NB4 (cell line): Measurements from ENCODE around the gene C1QTNF7.
A peak's percentile ranks its signal among the peaks of the same experiment; 100 is the strongest.

Source experiments
- DNase-seq: peaks from one replicate; pipeline ENCODE4 v3.0.0; 2010; ENCODE audit warnings: low read depth
- H3K4me3 ChIP-seq: one replicate; pipeline ENCODE4 v1.5.1; 2011; ENCODE audit warnings: mild to moderate bottlenecking, low read depth, low read length, moderate library complexity
- MAX ChIP-seq: IDR thresholded peaks from 2 replicates; pipeline ENCODE4 v1.6.1; 2011; ENCODE audit warnings: low read depth, low read length
- MYC ChIP-seq: IDR thresholded peaks from 2 replicates; pipeline ENCODE4 v1.6.1; 2011; ENCODE audit warnings: low read depth, low read length
- POLR2A ChIP-seq: IDR thresholded peaks from 2 replicates; pipeline ENCODE4 v1.6.1; 2011; ENCODE audit warnings: mild to moderate bottlenecking; ENCODE audit not compliant: insufficient read length; ENCODE audit errors: extremely low read depth
- TF ChIP-seq, protein P1 (sequence below): IDR thresholded peaks from one replicate; pipeline ENCODE4 v1.5.1; 2012; ENCODE audit warnings: low read depth, low read length

The C1QTNF7 gene

GRCh38 chr4:15402974-15403373, 24.9 kb upstream of the C1QTNF7 start:
- no peak overlapping the region for H3K4me3 ChIP-seq
- no peak for TF ChIP-seq MYC
- TF ChIP-seq MAX = no peak
- TF ChIP-seq, protein P1, sequence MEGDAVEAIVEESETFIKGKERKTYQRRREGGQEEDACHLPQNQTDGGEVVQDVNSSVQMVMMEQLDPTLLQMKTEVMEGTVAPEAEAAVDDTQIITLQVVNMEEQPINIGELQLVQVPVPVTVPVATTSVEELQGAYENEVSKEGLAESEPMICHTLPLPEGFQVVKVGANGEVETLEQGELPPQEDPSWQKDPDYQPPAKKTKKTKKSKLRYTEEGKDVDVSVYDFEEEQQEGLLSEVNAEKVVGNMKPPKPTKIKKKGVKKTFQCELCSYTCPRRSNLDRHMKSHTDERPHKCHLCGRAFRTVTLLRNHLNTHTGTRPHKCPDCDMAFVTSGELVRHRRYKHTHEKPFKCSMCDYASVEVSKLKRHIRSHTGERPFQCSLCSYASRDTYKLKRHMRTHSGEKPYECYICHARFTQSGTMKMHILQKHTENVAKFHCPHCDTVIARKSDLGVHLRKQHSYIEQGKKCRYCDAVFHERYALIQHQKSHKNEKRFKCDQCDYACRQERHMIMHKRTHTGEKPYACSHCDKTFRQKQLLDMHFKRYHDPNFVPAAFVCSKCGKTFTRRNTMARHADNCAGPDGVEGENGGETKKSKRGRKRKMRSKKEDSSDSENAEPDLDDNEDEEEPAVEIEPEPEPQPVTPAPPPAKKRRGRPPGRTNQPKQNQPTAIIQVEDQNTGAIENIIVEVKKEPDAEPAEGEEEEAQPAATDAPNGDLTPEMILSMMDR = no peak
- no peak for TF ChIP-seq POLR2A
- peak; percentile 63 for DNase-seq

DNA sequence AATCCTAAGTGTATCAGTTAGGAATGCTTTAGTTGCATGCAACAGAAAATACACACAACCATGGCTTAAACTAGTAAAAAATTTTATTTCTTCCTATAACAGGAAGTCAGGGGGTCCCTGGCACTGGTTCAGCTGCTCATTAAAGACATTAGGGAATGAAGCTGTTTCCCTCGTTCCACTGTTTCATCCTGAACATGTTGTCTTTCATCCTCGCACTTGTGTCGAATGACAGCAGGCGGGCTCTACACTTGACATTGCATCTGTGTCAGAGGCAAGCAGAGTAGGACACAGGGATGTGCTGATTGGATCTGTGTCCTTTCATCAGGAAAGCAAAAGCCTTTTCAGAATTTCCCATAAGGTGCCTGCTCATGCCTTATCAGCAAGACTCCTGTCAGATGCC, 22.8 kb upstream of the C1QTNF7 start:
- no peak overlapping the region for H3K4me3 ChIP-seq
- TF ChIP-seq, protein P1 = no peak
- TF ChIP-seq MAX (no peak), POLR2A (no peak), MYC (no peak)
- no peak for DNase-seq

GRCh38 chr4:15410750-15411149, 17.1 kb upstream of the C1QTNF7 start:
- DNase-seq = peak; percentile 73
- TF ChIP-seq, protein P1 = no peak
- TF ChIP-seq MYC = no peak; the same call in 1 of the 2 replicates
- TF ChIP-seq MAX = peak; percentile 13; the same call in 1 of the 2 replicates
- peak overlapping the region; percentile 0 for H3K4me3 ChIP-seq

GRCh38 chr4:15412461-15412860, 15.4 kb upstream of the C1QTNF7 start:
- no peak for DNase-seq
- TF ChIP-seq POLR2A (no peak), MAX (no peak), MYC (no peak)
- TF ChIP-seq, protein P1 = no peak
- H3K4me3 ChIP-seq = no peak overlapping the region

- no peak overlapping the region for H3K4me3 ChIP-seq
- no peak for DNase-seq
- TF ChIP-seq, protein P1 = no peak
- no peak for TF ChIP-seq MAX
These were observed 14.7 kb upstream of the C1QTNF7 start for GRCh38 chr4:15413010-15413622.

- no peak for TF ChIP-seq POLR2A
- no peak for TF ChIP-seq MAX
- TF ChIP-seq, protein P1 = no peak
- no peak for TF ChIP-seq MYC
- no peak for DNase-seq
- no peak overlapping the region for H3K4me3 ChIP-seq
These were observed 14.2 kb upstream of the C1QTNF7 start for GRCh38 chr4:15413623-15414019.
